ENCODE measurements around the gene OLFM1. TPM values are rescaled to one million over a fixed set of nuclear protein-coding genes. Genes with fewer than 3 reads are reported as not detected.

OLFM1 gene
- total RNA-seq, 4 donors from 2014 or later, result 13.5 to 32.8 (median 25.6) TPM

DNA sequence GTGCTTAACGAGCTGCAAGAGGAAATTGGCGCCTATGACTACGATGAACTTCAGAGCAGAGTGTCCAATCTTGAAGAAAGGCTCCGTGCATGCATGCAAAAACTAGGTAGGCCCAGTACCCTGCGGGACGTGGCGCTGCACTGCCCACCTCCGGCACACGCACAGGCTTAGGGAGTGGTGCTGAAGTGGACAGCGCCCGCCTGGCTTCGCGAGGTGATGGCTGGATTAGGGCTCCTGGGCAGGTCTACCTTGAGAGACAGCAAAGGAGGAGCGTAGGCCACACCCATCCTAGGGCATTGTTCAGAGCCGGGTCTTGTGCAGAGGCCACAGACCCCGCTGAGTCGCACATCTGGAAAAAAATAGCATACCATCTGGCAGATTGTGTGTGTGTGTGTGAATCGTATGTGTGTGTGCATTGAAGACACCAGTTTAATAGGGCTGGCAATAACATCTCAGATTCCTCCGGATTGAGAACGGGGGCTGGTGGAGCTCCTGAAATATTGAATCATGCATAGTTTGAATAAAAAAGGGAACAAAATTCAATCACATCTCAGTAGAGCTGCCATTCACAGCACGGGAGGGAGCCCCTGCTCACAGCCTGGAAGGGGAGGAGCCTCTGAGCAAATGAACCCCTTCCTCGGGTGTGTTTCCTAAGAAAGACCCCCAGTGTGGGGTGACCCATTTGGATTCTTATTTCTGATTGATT lies 11.1 kb downstream of the OLFM1 start:
- ATAC-seq, result no peak
- TF ChIP-seq, protein P1, sequence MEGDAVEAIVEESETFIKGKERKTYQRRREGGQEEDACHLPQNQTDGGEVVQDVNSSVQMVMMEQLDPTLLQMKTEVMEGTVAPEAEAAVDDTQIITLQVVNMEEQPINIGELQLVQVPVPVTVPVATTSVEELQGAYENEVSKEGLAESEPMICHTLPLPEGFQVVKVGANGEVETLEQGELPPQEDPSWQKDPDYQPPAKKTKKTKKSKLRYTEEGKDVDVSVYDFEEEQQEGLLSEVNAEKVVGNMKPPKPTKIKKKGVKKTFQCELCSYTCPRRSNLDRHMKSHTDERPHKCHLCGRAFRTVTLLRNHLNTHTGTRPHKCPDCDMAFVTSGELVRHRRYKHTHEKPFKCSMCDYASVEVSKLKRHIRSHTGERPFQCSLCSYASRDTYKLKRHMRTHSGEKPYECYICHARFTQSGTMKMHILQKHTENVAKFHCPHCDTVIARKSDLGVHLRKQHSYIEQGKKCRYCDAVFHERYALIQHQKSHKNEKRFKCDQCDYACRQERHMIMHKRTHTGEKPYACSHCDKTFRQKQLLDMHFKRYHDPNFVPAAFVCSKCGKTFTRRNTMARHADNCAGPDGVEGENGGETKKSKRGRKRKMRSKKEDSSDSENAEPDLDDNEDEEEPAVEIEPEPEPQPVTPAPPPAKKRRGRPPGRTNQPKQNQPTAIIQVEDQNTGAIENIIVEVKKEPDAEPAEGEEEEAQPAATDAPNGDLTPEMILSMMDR (IDR thresholded peaks at IDR 0.05), result no peak
- TF ChIP-seq POLR2AphosphoS5 (IDR thresholded peaks at IDR 0.05) (no peak), POLR2A (IDR thresholded peaks at IDR 0.05) (no peak), EP300 (IDR thresholded peaks at IDR 0.05) (no peak)
- no peaks in the 10 kb centered on the region for H3K9me3 ChIP-seq
- H3K36me3 ChIP-seq, result peaks cover 0 to 49% of the 10 kb centered on the region in 2 donors
- peaks cover 0 to 19% (median 10%) of the 10 kb centered on the region in 3 donors for H3K4me1 ChIP-seq
- H3K4me3 ChIP-seq, result no peak overlapping the region
- WGBS, 2 donors (ENCODE audit: low coverage in 1 of 2), result 49 to 62% methylated on average over 9 to 14 of the region's 22 CpGs
- H3K27ac ChIP-seq, result no peak overlapping the region
- H3K27me3 ChIP-seq, result no peaks in the 10 kb centered on the region

DNA sequence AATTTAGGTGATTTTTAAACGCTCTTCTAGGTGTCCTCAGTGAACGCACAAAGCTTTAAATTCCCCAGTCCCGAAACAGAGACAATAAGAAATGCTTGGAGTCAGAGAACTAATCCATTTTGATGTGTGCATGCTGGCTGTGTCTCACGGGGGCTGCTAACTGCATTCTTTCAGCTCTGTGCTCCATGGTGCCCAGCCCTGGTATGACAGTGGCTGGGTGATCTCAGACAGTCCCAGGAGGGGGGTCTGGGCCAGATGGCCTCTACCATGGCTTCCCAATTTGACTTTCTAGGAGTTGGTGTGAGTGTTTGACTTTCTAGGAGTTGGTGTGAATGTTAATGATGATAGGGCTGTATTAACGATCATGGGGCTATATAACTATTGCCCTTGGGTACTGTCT lies 12.1 kb downstream of the OLFM1 start:
- WGBS, 2 donors (ENCODE audit: low coverage in 1 of 2), result 80 to 90% methylated on average over 3 to 5 of the region's 5 CpGs
- H3K4me3 ChIP-seq, result no peak overlapping the region
- peaks cover 0 to 52% of the 10 kb centered on the region in 2 donors for H3K36me3 ChIP-seq
- no peak for ATAC-seq
- no peaks in the 10 kb centered on the region for H3K9me3 ChIP-seq
- no peaks in the 10 kb centered on the region for H3K27me3 ChIP-seq
- peaks cover 0 to 29% (median 12%) of the 10 kb centered on the region in 3 donors for H3K4me1 ChIP-seq
- H3K27ac ChIP-seq, result no peak overlapping the region
- TF ChIP-seq POLR2A (IDR thresholded peaks at IDR 0.05) (no peak), EP300 (IDR thresholded peaks at IDR 0.05) (no peak), POLR2AphosphoS5 (IDR thresholded peaks at IDR 0.05) (no peak)
- TF ChIP-seq, protein P1 (IDR thresholded peaks at IDR 0.05), result no peak

DNA sequence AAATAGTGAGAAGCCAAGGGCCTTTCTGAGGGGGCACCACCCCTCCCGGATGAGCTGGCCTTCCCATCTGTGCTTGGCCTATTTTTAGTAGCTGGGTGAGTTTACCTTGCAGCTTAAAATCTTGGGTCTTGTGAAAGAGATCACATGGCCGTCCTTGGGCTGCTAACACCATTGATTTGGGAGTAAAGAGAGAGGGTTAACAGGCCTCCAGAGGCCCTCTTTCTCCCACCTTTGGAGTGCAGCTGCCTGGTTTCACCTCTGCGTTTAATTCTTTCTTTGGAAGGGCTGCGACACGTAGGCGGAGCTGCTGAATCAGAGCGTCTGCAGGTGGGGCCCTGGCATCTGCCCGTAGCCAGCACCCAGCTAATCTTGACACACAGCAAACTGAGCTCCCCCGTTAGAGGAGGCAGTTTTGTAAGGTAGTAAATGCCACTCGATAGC lies 12.8 kb downstream of the OLFM1 start:
- H3K36me3 ChIP-seq, result peaks cover 0 to 53% of the 10 kb centered on the region in 2 donors
- no peak for ATAC-seq
- H3K27ac ChIP-seq, result no peak overlapping the region
- no peaks in the 10 kb centered on the region for H3K9me3 ChIP-seq
- TF ChIP-seq EP300 (IDR thresholded peaks at IDR 0.05), result no peak
- TF ChIP-seq, protein P1 (IDR thresholded peaks at IDR 0.05), result no peak
- no peak for TF ChIP-seq POLR2A (IDR thresholded peaks at IDR 0.05)
- no peak for TF ChIP-seq POLR2AphosphoS5 (IDR thresholded peaks at IDR 0.05)
- peaks cover 2% of the 10 kb centered on the region for H3K27me3 ChIP-seq
- peaks cover 0 to 34% (median 12%) of the 10 kb centered on the region in 3 donors for H3K4me1 ChIP-seq
- 40 to 58% methylated on average over 1 to 9 of the region's 10 CpGs for WGBS, 2 donors (ENCODE audit: low coverage in 1 of 2)
- no peak overlapping the region for H3K4me3 ChIP-seq

DNA sequence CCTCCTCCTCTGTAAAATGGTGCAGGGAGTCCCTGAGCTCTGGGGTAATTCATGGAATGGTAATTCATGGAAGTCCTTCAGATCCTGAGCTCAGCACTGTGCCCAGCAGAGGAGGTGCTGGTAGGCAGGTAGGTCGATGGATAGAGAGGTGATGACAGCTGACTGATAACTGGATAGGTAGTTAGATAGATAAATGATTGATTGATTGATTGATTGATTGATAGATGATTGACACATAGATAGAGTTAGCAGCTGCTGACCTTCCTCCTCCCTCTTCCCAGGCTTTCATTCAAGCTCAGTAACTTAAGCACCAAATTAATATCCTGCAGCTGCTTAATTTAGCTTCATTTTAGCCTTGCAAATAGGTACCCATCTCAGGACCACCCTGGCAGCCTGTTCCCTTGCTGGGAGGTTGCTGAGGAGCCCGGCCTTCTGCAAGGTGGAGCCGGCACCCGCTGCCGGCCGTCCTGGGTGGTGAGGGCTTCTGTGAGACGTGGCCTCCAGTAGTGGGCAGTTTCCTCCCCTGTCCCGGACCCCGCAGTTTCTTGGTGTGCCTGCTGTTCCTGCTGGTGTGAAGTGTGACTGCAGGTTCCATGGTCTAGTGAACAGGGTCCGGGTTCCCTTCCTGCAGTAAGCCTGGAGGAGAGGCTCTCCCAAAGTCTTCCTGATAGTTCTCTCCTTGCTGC lies 13.4 kb downstream of the OLFM1 start:
- no peak for ATAC-seq
- peaks cover 0 to 50% of the 10 kb centered on the region in 2 donors for H3K36me3 ChIP-seq
- no peak for TF ChIP-seq EP300 (IDR thresholded peaks at IDR 0.05)
- TF ChIP-seq, protein P1 (IDR thresholded peaks at IDR 0.05), result no peak
- no peak for TF ChIP-seq POLR2AphosphoS5 (IDR thresholded peaks at IDR 0.05)
- TF ChIP-seq POLR2A (IDR thresholded peaks at IDR 0.05), result no peak
- H3K4me3 ChIP-seq, result no peak overlapping the region
- 73% methylated on average over 4 of the region's 10 CpGs; no CpG with 5 or more reads in 1 of the 2 donors for WGBS, 2 donors (ENCODE audit: low coverage in 1 of 2)
- no peak overlapping the region for H3K27ac ChIP-seq
- H3K9me3 ChIP-seq, result no peaks in the 10 kb centered on the region
- peaks cover 8% of the 10 kb centered on the region for H3K27me3 ChIP-seq
- H3K4me1 ChIP-seq, result peaks cover 0 to 40% (median 12%) of the 10 kb centered on the region in 3 donors
